Fibroblast of the conjunctiva (primary cell): Measurements from ENCODE around the gene HTT-AS.
"Not testable (repeated sequence)": the region's sequence is repeated elsewhere in the genome, so short reads cannot be mapped to it uniquely, and the experiment has no call there.

Experiments
- DNase-seq: peaks from one replicate; pipeline ENCODE4 v3.0.0-alpha.2; 2010; ENCODE audit warnings: low read depth

Gene HTT-AS

GRCh38 chr4:3074078-3074845 is at the start of gene HTT-AS, which contains the start of gene HTT:
Gene HTT-AS (minus strand): TSS chr4:3074538.
Gene HTT (plus strand): TSS chr4:3074681. CDS start chr4:3074826, 145 bp downstream.
- peak; percentile 89 for DNase-seq

GRCh38 chr4:3123181-3123671 is 48.9 kb upstream of the HTT-AS start:
- no peak for DNase-seq

- DNase-seq, result no peak
Measured at GRCh38 chr4:3122081-3122563, 47.8 kb upstream of the HTT-AS start.

- DNase-seq, result no peak
Measured at GRCh38 chr4:3121596-3121995, 47.3 kb upstream of the HTT-AS start.

GRCh38 chr4:3121110-3121509 is 46.8 kb upstream of the HTT-AS start:
- no peak for DNase-seq

- no peak for DNase-seq
Measured at GRCh38 chr4:3119464-3119863, 45.1 kb upstream of the HTT-AS start.

GRCh38 chr4:3118312-3118711 is 44.0 kb upstream of the HTT-AS start:
- no peak for DNase-seq

- no peak for DNase-seq
Measured at GRCh38 chr4:3116955-3117354, 42.6 kb upstream of the HTT-AS start.

- no peak for DNase-seq
Measured at GRCh38 chr4:3115637-3116270, 41.4 kb upstream of the HTT-AS start.

GRCh38 chr4:3114377-3114776 is 40.0 kb upstream of the HTT-AS start:
- DNase-seq, result no peak

GRCh38 chr4:3112609-3113469 is 38.5 kb upstream of the HTT-AS start:
- no peak for DNase-seq

- DNase-seq, result no peak
Measured at GRCh38 chr4:3112201-3112600, 37.9 kb upstream of the HTT-AS start.

GRCh38 chr4:3111461-3111860 is 37.1 kb upstream of the HTT-AS start:
- no peak for DNase-seq

GRCh38 chr4:3108211-3108610 is 33.9 kb upstream of the HTT-AS start:
- DNase-seq, result no peak

- DNase-seq, result no peak
Measured at GRCh38 chr4:3107691-3108121, 33.4 kb upstream of the HTT-AS start.

- no peak for DNase-seq
Measured at GRCh38 chr4:3107271-3107670, 32.9 kb upstream of the HTT-AS start.

- peak; percentile 79 for DNase-seq
Measured at GRCh38 chr4:3106339-3107186, 32.2 kb upstream of the HTT-AS start.

GRCh38 chr4:3098346-3098745 is 24.0 kb upstream of the HTT-AS start:
- DNase-seq, result no peak

- DNase-seq, result no peak
Measured at GRCh38 chr4:3096202-3096601, 21.9 kb upstream of the HTT-AS start.

- not testable (repeated sequence) for DNase-seq
Measured at GRCh38 chr4:3094701-3095100, 20.4 kb upstream of the HTT-AS start.

- DNase-seq, result no peak
Measured at GRCh38 chr4:3091464-3091863, 17.1 kb upstream of the HTT-AS start.
